HEK293 (cell line): ENCODE measurements around the gene NUDT21.

Source experiments
- CTCF ChIA-PET: fragments of 350-600 bp; formaldehyde crosslinking; extraction: SDS; loops from one replicate; lab custom pipeline; 2021; ENCODE audit warnings: antibody characterized with exemption; lab: Yijun Ruan, JAX
- POLR2A ChIA-PET: fragments of 300-600 bp; formaldehyde crosslinking; extraction: SDS; loops from one replicate; lab custom pipeline; 2020; ENCODE audit warnings: antibody characterized with exemption, inconsistent platforms; lab: Yijun Ruan, JAX
- H3K27ac ChIP-seq: fragments of 200-500 bp; sonication (Bioruptor generic); 2 replicates; pipeline ENCODE4 v1.5.1; 2014; ENCODE audit warnings: low read depth, low read length, control low read depth, inconsistent platforms; ENCODE audit errors: extremely low read depth
- H3K36me3 ChIP-seq, 2 experiments: fragments of 200-500 bp in 1 of 2; sonication (Bioruptor generic) in 1 of 2; 1 replicate in 1 of 2; 2 replicates in 1 of 2; pipeline ENCODE4 v1.5.1; 2014 to 2017; ENCODE audit warnings: inconsistent platforms in 2 of 2, low read length in 2 of 2; ENCODE audit not compliant: control insufficient read depth in 2 of 2, insufficient read depth in 1 of 2
- H3K4me1 ChIP-seq: fragments of 200-500 bp; sonication (Bioruptor generic); 2 replicates; pipeline ENCODE4 v1.5.1; 2014; ENCODE audit warnings: mild to moderate bottlenecking, low read length, inconsistent platforms; ENCODE audit not compliant: control insufficient read depth, insufficient read depth
- H3K4me3 ChIP-seq: 2 replicates; pipeline ENCODE4 v1.5.1; 2011; ENCODE audit warnings: low read depth, mild to moderate bottlenecking, control low read depth, low read length, moderate library complexity
- H3K9me3 ChIP-seq: fragments of 200-500 bp; sonication (Bioruptor generic); 2 replicates; pipeline ENCODE4 v1.5.1; 2014; ENCODE audit warnings: low read depth, low read length, inconsistent platforms; ENCODE audit not compliant: control insufficient read depth, insufficient read depth
- BCL6B ChIP-seq: fragments of 450-650 bp; formaldehyde crosslinking; IDR thresholded peaks from 2 replicates; pipeline ENCODE4 v1.5.1; 2017; ENCODE audit warnings: missing biosample characterization, missing genetic modification characterization
- HIC1 ChIP-seq: fragments of 450-650 bp; formaldehyde crosslinking; IDR thresholded peaks from 2 replicates; pipeline ENCODE4 v1.5.1; 2016; ENCODE audit warnings: missing biosample characterization, missing genetic modification characterization
- KLF9 ChIP-seq: fragments of 450-650 bp; formaldehyde crosslinking; IDR thresholded peaks from 2 replicates; pipeline ENCODE4 v1.5.1; 2016; ENCODE audit warnings: missing biosample characterization, missing genetic modification characterization, low read depth
- OVOL3 ChIP-seq: fragments of 450-650 bp; formaldehyde crosslinking; IDR thresholded peaks from 2 replicates; pipeline ENCODE4 v1.5.1; 2016; ENCODE audit warnings: missing biosample characterization, missing genetic modification characterization
- REST ChIP-seq: fragments of 450-650 bp; formaldehyde crosslinking; IDR thresholded peaks from 2 replicates; pipeline ENCODE4 v1.5.1; 2016; ENCODE audit warnings: missing biosample characterization, missing genetic modification characterization
- ZEB2 ChIP-seq: fragments of 450-650 bp; formaldehyde crosslinking; IDR thresholded peaks from 2 replicates; pipeline ENCODE4 v1.5.1; 2016; ENCODE audit warnings: missing biosample characterization, missing genetic modification characterization
- ZNF114 ChIP-seq: fragments of 450-650 bp; formaldehyde crosslinking; IDR thresholded peaks from 2 replicates; pipeline ENCODE4 v1.5.0; 2017; ENCODE audit warnings: missing biosample characterization, missing genetic modification characterization
- ZNF155 ChIP-seq: fragments of 450-650 bp; formaldehyde crosslinking; IDR thresholded peaks from 2 replicates; pipeline ENCODE4 v1.5.1; 2016; ENCODE audit warnings: missing biosample characterization, missing genetic modification characterization
- ZNF248 ChIP-seq: fragments of 450-650 bp; formaldehyde crosslinking; IDR thresholded peaks from 2 replicates; pipeline ENCODE4 v1.5.1; 2017; ENCODE audit warnings: missing biosample characterization, missing genetic modification characterization
- ZNF292 ChIP-seq: fragments of 450-650 bp; formaldehyde crosslinking; IDR thresholded peaks from 2 replicates; pipeline ENCODE4 v1.5.1; 2016; ENCODE audit warnings: low read depth, missing biosample characterization, missing genetic modification characterization, borderline replicate concordance
- ZNF391 ChIP-seq: fragments of 450-650 bp; formaldehyde crosslinking; IDR thresholded peaks from 2 replicates; pipeline ENCODE4 v1.5.1; 2016; ENCODE audit warnings: low read depth, missing biosample characterization, missing genetic modification characterization, borderline replicate concordance
- ZNF426 ChIP-seq: fragments of 450-650 bp; formaldehyde crosslinking; IDR thresholded peaks from 2 replicates; pipeline ENCODE4 v1.5.1; 2017; ENCODE audit warnings: missing biosample characterization, missing genetic modification characterization, mild to moderate bottlenecking, inconsistent platforms, moderate library complexity
- ZNF449 ChIP-seq: fragments of 450-650 bp; formaldehyde crosslinking; IDR thresholded peaks from 2 replicates; pipeline ENCODE4 v1.5.1; 2017; ENCODE audit warnings: missing biosample characterization, mild to moderate bottlenecking, missing genetic modification characterization, moderate library complexity
- ZNF488 ChIP-seq: fragments of 450-650 bp; formaldehyde crosslinking; IDR thresholded peaks from 2 replicates; pipeline ENCODE4 v1.5.1; 2016; ENCODE audit warnings: missing biosample characterization, missing genetic modification characterization
- ZNF514 ChIP-seq: fragments of 450-650 bp; formaldehyde crosslinking; IDR thresholded peaks from 2 replicates; pipeline ENCODE4 v1.5.1; 2016; ENCODE audit warnings: missing biosample characterization, missing genetic modification characterization
- ZNF560 ChIP-seq: fragments of 450-650 bp; formaldehyde crosslinking; IDR thresholded peaks from 2 replicates; pipeline ENCODE4 v1.5.1; 2017; ENCODE audit warnings: missing biosample characterization, missing genetic modification characterization, borderline replicate concordance
- ZNF600 ChIP-seq: fragments of 450-650 bp; formaldehyde crosslinking; IDR thresholded peaks from 2 replicates; pipeline ENCODE4 v1.5.1; 2016; ENCODE audit warnings: missing biosample characterization, missing genetic modification characterization
- ZNF76 ChIP-seq: fragments of 450-650 bp; formaldehyde crosslinking; IDR thresholded peaks from 2 replicates; pipeline ENCODE4; 2016; ENCODE audit warnings: low read depth, missing biosample characterization, missing genetic modification characterization, borderline replicate concordance

NUDT21 gene

GRCh38 chr16:56388209-56388608 is 62.9 kb downstream of the NUDT21 start:
- ChIA-PET CTCF (interaction anchor here (0.6 to 1.2 kb wide), 4 partner anchors 32 to 496 kb away, joined by 3 to 6 read pairs (median 4); no protein-coding TSS in a partner anchor), POLR2A (no interaction called here)
- no peak for TF ChIP-seq ZEB2 (tag by site-specific recombination)
- TF ChIP-seq ZNF514 (tag by site-specific recombination) = no peak
- TF ChIP-seq OVOL3 (tag by site-specific recombination) = no peak
- no peak for TF ChIP-seq ZNF155 (tag by site-specific recombination)
- no peak for TF ChIP-seq REST
- TF ChIP-seq ZNF560 = no peak
- no peak for TF ChIP-seq ZNF248 (tag by site-specific recombination)
- no peak for TF ChIP-seq ZNF292 (tag by site-specific recombination)
- no peak for TF ChIP-seq ZNF426
- TF ChIP-seq HIC1 (tag by site-specific recombination) = no peak
- no peak for TF ChIP-seq ZNF114 (tag by site-specific recombination)
- no peak for TF ChIP-seq ZNF449
- no peak for TF ChIP-seq ZNF76
- TF ChIP-seq ZNF600 = no peak
- TF ChIP-seq BCL6B (tag by site-specific recombination) = no peak
- TF ChIP-seq KLF9 (tag by site-specific recombination) = no peak
- no peak for TF ChIP-seq ZNF488 (tag by site-specific recombination)
- no peak for TF ChIP-seq ZNF391 (tag by site-specific recombination)

More at GRCh38 chr16:56388209-56388608, 62.9 kb downstream of the NUDT21 start:
- Histone ChIP-seq H3K27ac (no peak overlapping the region), H3K4me3 (no peak overlapping the region), H3K36me3 (peaks cover 8 to 82% of the 10 kb centered on the region in 2 experiments; a peak in 2 of 3 replicates), H3K4me1 (no peaks in the 10 kb centered on the region), H3K9me3 (no peaks in the 10 kb centered on the region)
